Lower lobe of right lung (tissue), 2 donors: ENCODE measurements around the gene ASF1B. TPM values are rescaled to one million over a fixed set of nuclear protein-coding genes. Genes with fewer than 3 reads are reported as not detected.

Experiments used
- ATAC-seq, 2 donors: fragments of 200-7000 bp; cut with Tn5 transposase; one replicate each; pipeline ENCODE4 v1.9.1; 2020 to 2022; ENCODE audit warnings: mild to moderate bottlenecking in 2 of 2, moderate library complexity in 2 of 2
- DNase-seq: peaks from one replicate; pipeline ENCODE4 v3.0.0-alpha.2; 2020
- H3K27ac ChIP-seq: fragments of 200-600 bp; one replicate; pipeline ENCODE4 v1.8.0; 2022
- H3K27me3 ChIP-seq: fragments of 200-600 bp; one replicate; pipeline ENCODE4 v1.8.0; 2022; ENCODE audit warnings: low read depth
- H3K36me3 ChIP-seq: fragments of 200-600 bp; one replicate; pipeline ENCODE4 v1.8.0; 2022; ENCODE audit warnings: mild to moderate bottlenecking
- H3K4me1 ChIP-seq: fragments of 200-600 bp; one replicate; pipeline ENCODE4 v1.8.0; 2022
- H3K4me3 ChIP-seq: fragments of 200-600 bp; one replicate; pipeline ENCODE4 v1.8.0; 2022; ENCODE audit warnings: mild to moderate bottlenecking
- H3K9me3 ChIP-seq: fragments of 200-600 bp; one replicate; pipeline ENCODE4 v1.8.0; 2022
- CTCF ChIP-seq: fragments of 200-600 bp; IDR thresholded peaks from one replicate; pipeline ENCODE4 v1.8.0; 2022; ENCODE audit warnings: antibody characterized with exemption, mild to moderate bottlenecking
- intact Hi-C: fragments of 100-400 bp; cut with DNase I; formaldehyde crosslinking; loops from one replicate; pipeline ENCODE4 v1.11.0; 2022
- total RNA-seq: library from RNA; stranded (reverse); fragmentation: NEBNext Ultra II Directional; extraction: Animal tissue kit (Norgen Biotek cat#: 25700); gene quantifications from one replicate; pipeline ENCODE4 v1.2.1, GENCODE V29; 2021
- donor health status: DM: no; HTN: yes; CAD: no; lungs with severe emphysema.

ASF1B gene
- total RNA-seq, 1 donor from 2014 or later, result 2.6 TPM

GRCh38 chr19:14091081-14091812 is 45.1 kb downstream of the ASF1B start:
- ATAC-seq (peak; percentile 92 to 93), DNase-seq (peak; percentile 60)
- Histone ChIP-seq H3K4me1 (peaks cover 16% of the 10 kb centered on the region), H3K9me3 (peaks cover 4% of the 10 kb centered on the region), H3K27ac (peak overlapping the region; percentile 91), H3K27me3 (no peaks in the 10 kb centered on the region), H3K4me3 (peak overlapping the region; percentile 88), H3K36me3 (peaks cover 13% of the 10 kb centered on the region)
- intact Hi-C loops, result no loop called here
- TF ChIP-seq CTCF, result peak; percentile 15

- intact Hi-C loops, result no loop called here
- DNase-seq, result peak; percentile 95
Measured at GRCh38 chr19:14090509-14091080, 45.8 kb downstream of the ASF1B start, which contains the start of gene SAMD1. Gene SAMD1, minus strand, starts transcription at chr19:14090751.

GRCh38 chr19:14089662-14090508 is 46.5 kb downstream of the ASF1B start:
- TF ChIP-seq CTCF, result no peak
- no peaks in the 10 kb centered on the region for H3K27me3 ChIP-seq
- H3K4me1 ChIP-seq, result peaks cover 16% of the 10 kb centered on the region
- peak; percentile 76 for DNase-seq
- intact Hi-C loops, result no loop called here
- H3K36me3 ChIP-seq, result peaks cover 13% of the 10 kb centered on the region
- H3K27ac ChIP-seq, result peak overlapping the region; percentile 65
- H3K4me3 ChIP-seq, result peak overlapping the region; percentile 88
- peaks cover 4% of the 10 kb centered on the region for H3K9me3 ChIP-seq
- peak; percentile 5 to 19 for ATAC-seq

More at GRCh38 chr19:14090509-14091080, 45.8 kb downstream of the ASF1B start, which contains the start of gene SAMD1:
- Histone ChIP-seq H3K4me1 (peaks cover 16% of the 10 kb centered on the region), H3K9me3 (peaks cover 4% of the 10 kb centered on the region), H3K4me3 (peak within 1 kb of the TSS; percentile 88), H3K27ac (peak within 1 kb of the TSS; percentile 91), H3K27me3 (no peaks in the 10 kb centered on the region), H3K36me3 (peaks cover 13% of the 10 kb centered on the region)
- peak in 1 of 2 donors; percentile 81 for ATAC-seq
- no peak for TF ChIP-seq CTCF

GRCh38 chr19:14089412-14089661 is 47.1 kb downstream of the ASF1B start:
- DNase-seq (no peak), ATAC-seq (no peak)
- intact Hi-C loops, result no loop called here

More at GRCh38 chr19:14089412-14089661, 47.1 kb downstream of the ASF1B start:
- H3K4me1 ChIP-seq, result peaks cover 16% of the 10 kb centered on the region
- peaks cover 4% of the 10 kb centered on the region for H3K9me3 ChIP-seq
- no peak overlapping the region for H3K27ac ChIP-seq
- H3K4me3 ChIP-seq, result peak overlapping the region; percentile 88
- peaks cover 13% of the 10 kb centered on the region for H3K36me3 ChIP-seq
- no peaks in the 10 kb centered on the region for H3K27me3 ChIP-seq
- TF ChIP-seq CTCF, result peak; percentile 10
